ENCODE data around the gene PM20D1. TPM values are rescaled to one million over a fixed set of nuclear protein-coding genes. Genes with fewer than 3 reads are reported as not detected.
A peak's percentile ranks its signal among the peaks of the same experiment; 100 is the strongest.

Gene PM20D1
- polyA plus RNA-seq, 1 donor from 2014 or later, result not detected

- Histone ChIP-seq H3K4me2 (ENCODE audit: low read length) (peak overlapping the region; percentile 56), H3F3A (ENCODE audit: insufficient read depth, low read length, poor library complexity, severe bottlenecking) (no peaks in the 10 kb centered on the region), H3K4me3 (ENCODE audit: low read length) (peak overlapping the region; percentile 94), H4K20me1 (ENCODE audit: insufficient read depth) (no peaks in the 10 kb centered on the region), H3K36me3 (ENCODE audit: insufficient read depth, low read length) (no peaks in the 10 kb centered on the region), H3K9me3 (ENCODE audit: low read length) (no peaks in the 10 kb centered on the region), H3K9me2 (ENCODE audit: insufficient read depth, low read length) (no peaks in the 10 kb centered on the region), H3K27me3 (ENCODE audit: insufficient read depth, low read depth, low read length) (no peaks in the 10 kb centered on the region), H3K79me2 (replicated peaks; ENCODE audit: insufficient read depth, low read length) (no peaks in the 10 kb centered on the region), H3K9ac (ENCODE audit: low read length) (peak overlapping the region; percentile 65), H2AFZ (ENCODE audit: low read depth, low read length) (peak overlapping the region; percentile 82), H3K27ac (ENCODE audit: low read length) (peak overlapping the region; percentile 20)
- TF ChIP-seq EZH2 (IDR thresholded peaks at IDR 0.05; ENCODE audit: borderline replicate concordance, insufficient read depth, low read length, poor library complexity, severe bottlenecking) (no peak), TAF1 (IDR thresholded peaks at IDR 0.05; ENCODE audit: low read depth) (no peak), RAD21 (conservative IDR thresholded peaks at IDR 0.05) (no peak), CTCF (IDR thresholded peaks at IDR 0.05; ENCODE audit: poor library complexity, severe bottlenecking) (no peak), POLR2AphosphoS5 (IDR thresholded peaks at IDR 0.05) (no peak), MXI1 (conservative IDR thresholded peaks at IDR 0.05; ENCODE audit: poor library complexity, severe bottlenecking) (no peak), EP300 (conservative IDR thresholded peaks at IDR 0.05; ENCODE audit: poor library complexity, severe bottlenecking) (no peak), REST (IDR thresholded peaks at IDR 0.05; ENCODE audit: borderline replicate concordance) (no peak), SMC3 (conservative IDR thresholded peaks at IDR 0.05; ENCODE audit: poor library complexity) (no peak)
Measured at GRCh38 chr1:205813755-205814058, 36.2 kb downstream of the PM20D1 start.

GRCh38 chr1:205812878-205813754, 36.8 kb downstream of the PM20D1 start, which contains the start of gene SLC41A1:
SLC41A1 (minus strand) TSS chr1:205813198; CDS start chr1:205810441, 2,757 bp downstream.
- TF ChIP-seq RAD21 (conservative IDR thresholded peaks at IDR 0.05) (peak; percentile 30), EZH2 (IDR thresholded peaks at IDR 0.05; ENCODE audit: borderline replicate concordance, insufficient read depth, low read length, poor library complexity, severe bottlenecking) (no peak), MXI1 (conservative IDR thresholded peaks at IDR 0.05; ENCODE audit: poor library complexity, severe bottlenecking) (peak; percentile 88), REST (IDR thresholded peaks at IDR 0.05; ENCODE audit: borderline replicate concordance) (peak; percentile 22), SMC3 (conservative IDR thresholded peaks at IDR 0.05; ENCODE audit: poor library complexity) (peak; percentile 40), POLR2AphosphoS5 (IDR thresholded peaks at IDR 0.05) (peak; percentile 53), CTCF (IDR thresholded peaks at IDR 0.05; ENCODE audit: poor library complexity, severe bottlenecking) (peak; percentile 22), EP300 (conservative IDR thresholded peaks at IDR 0.05; ENCODE audit: poor library complexity, severe bottlenecking) (peak; percentile 43), TAF1 (IDR thresholded peaks at IDR 0.05; ENCODE audit: low read depth) (peak; percentile 33)
- H3K9me3 ChIP-seq (ENCODE audit: low read length), result no peaks in the 10 kb centered on the region
- peak within 1 kb of the TSS; percentile 59 for H3K4me2 ChIP-seq (ENCODE audit: low read length)
- H3K36me3 ChIP-seq (ENCODE audit: insufficient read depth, low read length), result no peaks in the 10 kb centered on the region
- H3K4me3 ChIP-seq (ENCODE audit: low read length), result peak within 1 kb of the TSS; percentile 94
- H3K9me2 ChIP-seq (ENCODE audit: insufficient read depth, low read length), result no peaks in the 10 kb centered on the region
- H3K79me2 ChIP-seq (replicated peaks; ENCODE audit: insufficient read depth, low read length), result no peaks in the 10 kb centered on the region
- H3K27ac ChIP-seq (ENCODE audit: low read length), result peak within 1 kb of the TSS; percentile 60
- peak within 1 kb of the TSS; percentile 88 for H3K9ac ChIP-seq (ENCODE audit: low read length)
- no peaks in the 10 kb centered on the region for H4K20me1 ChIP-seq (ENCODE audit: insufficient read depth)
- H3K27me3 ChIP-seq (ENCODE audit: insufficient read depth, low read depth, low read length), result no peaks in the 10 kb centered on the region
- H2AFZ ChIP-seq (ENCODE audit: low read depth, low read length), result peak within 1 kb of the TSS; percentile 93
- no peaks in the 10 kb centered on the region for H3F3A ChIP-seq (ENCODE audit: insufficient read depth, low read length, poor library complexity, severe bottlenecking)

Data from neural cell (in vitro differentiated cells).